H9 (cell line): Measurements from ENCODE around the gene ZNF469. TPM values are rescaled to one million over a fixed set of nuclear protein-coding genes. Genes with fewer than 3 reads are reported as not detected.

Source experiments
- DNase-seq: peaks from one replicate; pipeline ENCODE4 v3.0.0-alpha.2; 2017
- H2AFZ ChIP-seq: one replicate; pipeline ENCODE4 v1.6.1; 2013; ENCODE audit warnings: mild to moderate bottlenecking, low read length, control low read depth, moderate library complexity
- H2AK5ac ChIP-seq: 2 replicates; pipeline ENCODE4 v1.6.1; 2013; ENCODE audit warnings: low read length, control low read depth, mixed read lengths; ENCODE audit not compliant: insufficient read length
- H2BK120ac ChIP-seq: one replicate; pipeline ENCODE4 v1.6.1; 2013; ENCODE audit warnings: low read depth, mild to moderate bottlenecking, low read length, control low read depth, inconsistent platforms; ENCODE audit not compliant: poor library complexity, severe bottlenecking
- H2BK12ac ChIP-seq: 2 replicates; pipeline ENCODE4 v1.6.1; 2013; ENCODE audit warnings: low read length, control low read depth, mixed read lengths, low read depth; ENCODE audit not compliant: insufficient read length
- H2BK15ac ChIP-seq: 2 replicates; pipeline ENCODE4 v1.6.1; 2013; ENCODE audit warnings: low read depth, low read length, control low read depth
- H2BK20ac ChIP-seq: one replicate; pipeline ENCODE4 v1.6.1; 2013; ENCODE audit warnings: low read depth, mild to moderate bottlenecking, low read length, control low read depth, inconsistent platforms; ENCODE audit not compliant: poor library complexity, severe bottlenecking
- H2BK5ac ChIP-seq: 2 replicates; pipeline ENCODE4 v1.6.1; 2013; ENCODE audit warnings: low read length, control low read depth, mixed read lengths; ENCODE audit not compliant: insufficient read length
- H3K14ac ChIP-seq: 2 replicates; pipeline ENCODE4 v1.6.1; 2013; ENCODE audit warnings: low read length, control low read depth; ENCODE audit not compliant: insufficient read depth
- H3K18ac ChIP-seq: 2 replicates; pipeline ENCODE4 v1.6.1; 2013; ENCODE audit warnings: low read depth, mild to moderate bottlenecking, mixed read lengths, low read length, control low read depth; ENCODE audit not compliant: insufficient read length
- H3K23ac ChIP-seq: 2 replicates; pipeline ENCODE4 v1.6.1; 2013; ENCODE audit warnings: low read length, control low read depth, mixed read lengths, low read depth; ENCODE audit not compliant: insufficient read length
- H3K23me2 ChIP-seq: 2 replicates; pipeline ENCODE4 v1.6.1; 2013; ENCODE audit warnings: low read depth, mild to moderate bottlenecking, mixed read lengths, low read length, control low read depth; ENCODE audit not compliant: insufficient read length, poor library complexity, severe bottlenecking
- H3K27ac ChIP-seq: 2 replicates; pipeline ENCODE4 v1.5.1; 2013; ENCODE audit warnings: low read length, control low read depth, mixed read lengths, low read depth; ENCODE audit not compliant: insufficient read length
- H3K27me3 ChIP-seq: 2 replicates; pipeline ENCODE4 v1.6.1; 2013; ENCODE audit warnings: low read length, control low read depth, inconsistent platforms; ENCODE audit not compliant: insufficient read depth
- H3K4ac ChIP-seq: 2 replicates; pipeline ENCODE4 v1.6.1; 2013; ENCODE audit warnings: low read depth, mild to moderate bottlenecking, control low read depth, inconsistent platforms, low read length, moderate library complexity
- H3K4me1 ChIP-seq: 2 replicates; pipeline ENCODE4 v1.6.1; 2013; ENCODE audit warnings: low read length, control low read depth, inconsistent platforms; ENCODE audit not compliant: insufficient read depth
- H3K4me2 ChIP-seq: 2 replicates; pipeline ENCODE4 v1.6.1; 2013; ENCODE audit warnings: low read length, control low read depth, mixed read lengths; ENCODE audit not compliant: insufficient read length, insufficient read depth
- H3K56ac ChIP-seq: 2 replicates; pipeline ENCODE4 v1.6.1; 2013; ENCODE audit warnings: low read depth, mild to moderate bottlenecking, mixed read lengths, low read length, control low read depth; ENCODE audit not compliant: insufficient read length
- H3K79me1 ChIP-seq: 2 replicates; pipeline ENCODE4 v1.6.1; 2013; ENCODE audit warnings: low read depth, mild to moderate bottlenecking, moderate library complexity, low read length, control low read depth, inconsistent platforms; ENCODE audit not compliant: insufficient read depth, poor library complexity, severe bottlenecking
- H3K79me2 ChIP-seq: 2 replicates; pipeline ENCODE4 v1.6.1; 2013; ENCODE audit warnings: low read length, control low read depth, inconsistent platforms; ENCODE audit not compliant: insufficient read depth
- H3K9ac ChIP-seq: 2 replicates; pipeline ENCODE4 v1.6.1; 2013; ENCODE audit warnings: low read length, control low read depth, mixed read lengths; ENCODE audit not compliant: insufficient read length; ENCODE audit errors: extremely low read depth
- H3K9me3 ChIP-seq: one replicate; pipeline ENCODE4 v1.6.1; 2013; ENCODE audit warnings: low read depth, low read length, inconsistent platforms; ENCODE audit not compliant: control insufficient read depth
- H3T11ph ChIP-seq: one replicate; pipeline ENCODE4 v1.6.1; 2013; ENCODE audit warnings: mild to moderate bottlenecking, low read length, control low read depth, inconsistent platforms
- H4K20me1 ChIP-seq: one replicate; pipeline ENCODE4 v1.6.1; 2013; ENCODE audit not compliant: control insufficient read depth, insufficient read length, insufficient read depth
- H4K5ac ChIP-seq: 2 replicates; pipeline ENCODE4 v1.6.1; 2013; ENCODE audit warnings: low read depth, mild to moderate bottlenecking, mixed read lengths, low read length, control low read depth; ENCODE audit not compliant: insufficient read length
- H4K8ac ChIP-seq: replicated peaks from 2 replicates; pipeline ENCODE4 v1.6.1; 2013; ENCODE audit warnings: low read length, control low read depth, mixed read lengths, low read depth; ENCODE audit not compliant: insufficient read length
- H4K91ac ChIP-seq: 2 replicates; pipeline ENCODE4 v1.6.1; 2013; ENCODE audit warnings: low read depth, mild to moderate bottlenecking, moderate library complexity, mixed read lengths, low read length, control low read depth; ENCODE audit not compliant: insufficient read length
- H3K27ac Mint-ChIP-seq, 3 experiments: 2 replicates in 2 of 3; 3 replicates in 1 of 3; pipeline ENCODE4 v1.8.0; 2020 to 2021; ENCODE audit warnings: mixed read lengths in 3 of 3, mild to moderate bottlenecking in 1 of 3, moderate library complexity in 1 of 3
- H3K27me3 Mint-ChIP-seq: 2 replicates; pipeline ENCODE4 v1.8.0; 2021; ENCODE audit warnings: low read depth, mild to moderate bottlenecking, moderate library complexity, mixed read lengths
- H3K36me3 Mint-ChIP-seq, 3 experiments: 2 replicates in 2 of 3; 3 replicates in 1 of 3; pipeline ENCODE4 v1.8.0; 2020 to 2021; ENCODE audit warnings: low read depth in 3 of 3, mixed read lengths in 3 of 3; ENCODE audit not compliant: insufficient read depth in 1 of 3
- H3K4me1 Mint-ChIP-seq, 2 experiments: 2 replicates each; pipeline ENCODE4 v1.8.0; 2020; ENCODE audit warnings: mixed read lengths in 2 of 2
- H3K4me3 Mint-ChIP-seq, 2 experiments: 2 replicates in 1 of 2; 3 replicates in 1 of 2; pipeline ENCODE4 v1.8.0; 2020 to 2021; ENCODE audit warnings: mild to moderate bottlenecking in 2 of 2, mixed read lengths in 2 of 2, moderate library complexity in 1 of 2
- H3K9me3 Mint-ChIP-seq, 2 experiments: 2 replicates in 1 of 2; 3 replicates in 1 of 2; pipeline ENCODE4 v1.8.0; 2020; ENCODE audit warnings: mild to moderate bottlenecking in 2 of 2, mixed read lengths in 2 of 2, moderate library complexity in 1 of 2
- WGBS: extraction: QIAGEN DNeasy Blood & Tissue Kit; methylation state at CpG from one replicate; pipeline ENCODE4 v1.1.7; 2013; ENCODE audit warnings: missing lambda C conversion rate, low lambda C conversion rate, mixed read lengths; ENCODE audit not compliant: insufficient read length; ENCODE audit errors: extremely low coverage; 5-methylcytosine and 5-hydroxymethylcytosine counted together
- total RNA-seq: library from RNA; stranded (reverse); gene quantifications from 2 replicates; pipeline ENCODE4 v1.2.1, GENCODE V29; 2021
- TF ChIP-seq, protein P1 (sequence below): fragments of 200-600 bp; sonication (generic); conservative IDR thresholded peaks from 3 replicates; pipeline ENCODE4 v1.8.0; 2021; ENCODE audit warnings: antibody characterized with exemption, mild to moderate bottlenecking

The ZNF469 gene
- total RNA-seq, 1 experiment from 2014 or later, result 4.4 TPM

DNA sequence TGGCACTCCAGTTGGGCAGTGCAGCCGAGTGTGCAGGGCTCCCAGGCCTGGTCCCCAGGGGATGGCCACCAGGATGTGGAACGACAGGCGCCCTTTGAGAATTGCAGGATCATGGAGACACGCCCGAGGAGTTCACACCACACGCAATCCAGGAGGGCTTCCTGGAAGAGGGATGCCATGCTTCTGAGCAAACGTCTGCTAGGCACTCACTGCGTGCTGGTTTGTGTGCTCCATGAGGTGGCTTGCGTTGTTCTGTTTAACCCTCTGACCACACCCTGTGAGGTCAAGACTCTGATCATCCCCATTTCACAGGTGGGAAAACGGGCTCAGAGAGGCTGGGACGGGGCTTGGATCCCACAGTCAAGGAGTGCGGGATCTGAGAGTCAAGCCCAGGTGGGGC, 37.7 kb downstream of the ZNF469 start:
- H3K9me3 ChIP-seq, result no peaks in the 10 kb centered on the region
- no peak overlapping the region for H2AK5ac ChIP-seq
- H2BK15ac ChIP-seq, result no peak overlapping the region
- H3K4me1 ChIP-seq, result no peaks in the 10 kb centered on the region
- no peak overlapping the region for H3K56ac ChIP-seq
- no peaks in the 10 kb centered on the region for H3K23me2 ChIP-seq
- H3K27ac ChIP-seq, result no peak overlapping the region
- H2BK20ac ChIP-seq, result no peak overlapping the region
- no peak overlapping the region for H4K8ac ChIP-seq
- H2BK12ac ChIP-seq, result no peak overlapping the region
- no peak overlapping the region for H2BK120ac ChIP-seq
- no peak overlapping the region for H2AFZ ChIP-seq
- no peak overlapping the region for H3T11ph ChIP-seq
- no peaks in the 10 kb centered on the region for H3K79me1 ChIP-seq
- H3K4me1 Mint-ChIP-seq, result no peaks in the 10 kb centered on the region
- TF ChIP-seq, protein P1, sequence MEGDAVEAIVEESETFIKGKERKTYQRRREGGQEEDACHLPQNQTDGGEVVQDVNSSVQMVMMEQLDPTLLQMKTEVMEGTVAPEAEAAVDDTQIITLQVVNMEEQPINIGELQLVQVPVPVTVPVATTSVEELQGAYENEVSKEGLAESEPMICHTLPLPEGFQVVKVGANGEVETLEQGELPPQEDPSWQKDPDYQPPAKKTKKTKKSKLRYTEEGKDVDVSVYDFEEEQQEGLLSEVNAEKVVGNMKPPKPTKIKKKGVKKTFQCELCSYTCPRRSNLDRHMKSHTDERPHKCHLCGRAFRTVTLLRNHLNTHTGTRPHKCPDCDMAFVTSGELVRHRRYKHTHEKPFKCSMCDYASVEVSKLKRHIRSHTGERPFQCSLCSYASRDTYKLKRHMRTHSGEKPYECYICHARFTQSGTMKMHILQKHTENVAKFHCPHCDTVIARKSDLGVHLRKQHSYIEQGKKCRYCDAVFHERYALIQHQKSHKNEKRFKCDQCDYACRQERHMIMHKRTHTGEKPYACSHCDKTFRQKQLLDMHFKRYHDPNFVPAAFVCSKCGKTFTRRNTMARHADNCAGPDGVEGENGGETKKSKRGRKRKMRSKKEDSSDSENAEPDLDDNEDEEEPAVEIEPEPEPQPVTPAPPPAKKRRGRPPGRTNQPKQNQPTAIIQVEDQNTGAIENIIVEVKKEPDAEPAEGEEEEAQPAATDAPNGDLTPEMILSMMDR, result no peak
- no peaks in the 10 kb centered on the region for H3K9me3 Mint-ChIP-seq
- H3K27ac Mint-ChIP-seq, result no peak overlapping the region
- H3K4me3 Mint-ChIP-seq, result no peak overlapping the region
- no peaks in the 10 kb centered on the region for H4K20me1 ChIP-seq
- H3K79me2 ChIP-seq, result no peaks in the 10 kb centered on the region
- H3K4me2 ChIP-seq, result no peak overlapping the region
- H4K5ac ChIP-seq, result no peak overlapping the region
- no CpG with 5 or more reads among the region's 12 CpGs for WGBS
- no peak overlapping the region for H3K18ac ChIP-seq
- DNase-seq, result no peak
- no peak overlapping the region; the same call in 1 of the 2 replicates for H3K14ac ChIP-seq
- no peaks in the 10 kb centered on the region; the same call in 1 of the 2 replicates for H3K27me3 Mint-ChIP-seq
- no peak overlapping the region for H4K91ac ChIP-seq
- no peaks in the 10 kb centered on the region for H3K27me3 ChIP-seq
- H3K4ac ChIP-seq, result no peak overlapping the region
- H3K9ac ChIP-seq, result no peak overlapping the region
- no peak overlapping the region for H2BK5ac ChIP-seq
- H3K23ac ChIP-seq, result no peak overlapping the region
- H3K36me3 Mint-ChIP-seq, result no peaks in the 10 kb centered on the region
